Measurements from ENCODE around the gene USE1. TPM values are rescaled to one million over a fixed set of nuclear protein-coding genes. Genes with fewer than 3 reads are reported as not detected.

USE1 gene
- total and polyA plus RNA-seq, 9 of the 15 experiments (the other 6 are each of a cell fraction or from before 2014, with no cell fraction given): 17.3 to 52.4 (median 34.0) TPM

- no peak for TF ChIP-seq IRF9 (tag; IDR thresholded peaks at IDR 0.05)
Measured at GRCh38 chr19:17216058-17216670, 1.0 kb downstream of the USE1 start (continued).

GRCh38 chr19:17219286-17219685 lies 4.1 kb downstream of the USE1 start:
- in situ Hi-C loops (cut with MboI): no loop called here

More at GRCh38 chr19:17219286-17219685, 4.1 kb downstream of the USE1 start:
- Histone ChIP-seq H3K36me3 (ENCODE audit: control insufficient read depth, insufficient read depth, low read length) (peaks cover 24% of the 10 kb centered on the region; the same call in 2 of the 3 replicates), H3K27me3 (ENCODE audit: control insufficient read depth in 2 of 2, insufficient read depth in 2 of 2, low read length in 2 of 2) (no peaks in the 10 kb centered on the region), H3K4me2 (ENCODE audit: insufficient read depth, low read length) (no peak overlapping the region), H4K20me1 (replicated peaks; ENCODE audit: control insufficient read depth, insufficient read depth, low read length) (no peaks in the 10 kb centered on the region), H3K79me2 (ENCODE audit: control insufficient read depth, insufficient read depth, low read length) (peaks cover 9% of the 10 kb centered on the region), H3K4me1 (replicated peaks in 1 of 2; ENCODE audit: control insufficient read depth in 2 of 2, insufficient read depth in 2 of 2, low read length in 2 of 2) (peaks cover 13 to 31% of the 10 kb centered on the region in 2 experiments), H3K9me1 (ENCODE audit: control insufficient read depth, insufficient read depth, low read length) (peaks cover 3% of the 10 kb centered on the region), H3K4me3 (no peak overlapping the region), H3K9ac (ENCODE audit: insufficient read depth in 1 of 2, low read depth in 2 of 2, low read length in 2 of 2) (no peak overlapping the region), H3K27ac (ENCODE audit: extremely low read depth, low read depth, low read length) (peak overlapping the region; percentile 84; the same call in 2 of the 3 replicates), H2AFZ (ENCODE audit: low read depth, low read length) (no peak overlapping the region), H3K9me3 (replicated peaks; ENCODE audit: control insufficient read depth, insufficient read depth, low read depth, low read length) (no peaks in the 10 kb centered on the region)
- WGBS (ENCODE audit: insufficient coverage, low coverage, missing lambda C conversion rate): 87% methylated on average over 8 of the region's 8 CpGs
- intact Hi-C loops (cut with micrococcal nuclease): no loop called here
- FAIRE-seq: no peak
- POLR2A ChIA-PET: interaction anchor here (0.8 kb wide), 1 partner anchor 8 kb away, joined by 3 read pairs; no protein-coding TSS in a partner anchor
- ATAC-seq: no peak
- no peak for DNase-seq (ENCODE audit: extremely low read depth in 1 of 4, low spot score in 3 of 4)
- CTCF ChIA-PET (ENCODE audit: low intra/inter-chr PET ratio): no interaction called here
- TF ChIP-seq ZNF165 (CRISPR knock-in tag; IDR thresholded peaks at IDR 0.05; ENCODE audit: borderline replicate concordance) (no peak), YY1 (IDR thresholded peaks at IDR 0.05; ENCODE audit: borderline replicate concordance in 1 of 3, control insufficient read depth in 1 of 3, extremely low read depth in 1 of 3, insufficient read depth in 3 of 3, insufficient read length in 1 of 3, insufficient replicate concordance in 2 of 3, low read depth in 1 of 3, low read length in 2 of 3) (peak in 1 of 3 experiments; percentile 13), TFE3 (CRISPR knock-in tag; IDR thresholded peaks at IDR 0.05) (no peak)
- TSS peak; percentile 13 for BruUV-seq (replicated peaks)

Measured in K562 (cell line).